Measurements from ENCODE around the gene CELF3. TPM values are rescaled to one million over a fixed set of nuclear protein-coding genes. Genes with fewer than 3 reads are reported as not detected.

Gene CELF3
- total RNA-seq: 10 to 100 TPM in 1 of 5 donors, 1 to 10 TPM in 2, under 1 TPM in 1, not detected in 1; 0.73 to 39.1 (median 1.2) TPM
- polyA plus RNA-seq: 1 to 10 TPM in 1 of 3 donors, under 1 TPM in 2; 0.92 to 4.3 (median 0.98) TPM
- long read RNA-seq, donor 1: 0 reads
- long read RNA-seq, donor 2, partial matches to known transcripts: 0 of 2 reads
- long read RNA-seq, donor 2, other reads (novel, unspliced or antisense): 0 of 2 reads
- long read RNA-seq, donor 3: 0 reads
- long read RNA-seq, donor 4: 0 reads
- long read RNA-seq, donor 5: 0 reads
- long read RNA-seq, donor 6: 0 reads
- long read RNA-seq, donor 7: 0 reads
- long read RNA-seq, donor 8: 0 reads
- long read RNA-seq, donor 9: 0 reads
- long read RNA-seq, donor 10: 0 reads

DNA sequence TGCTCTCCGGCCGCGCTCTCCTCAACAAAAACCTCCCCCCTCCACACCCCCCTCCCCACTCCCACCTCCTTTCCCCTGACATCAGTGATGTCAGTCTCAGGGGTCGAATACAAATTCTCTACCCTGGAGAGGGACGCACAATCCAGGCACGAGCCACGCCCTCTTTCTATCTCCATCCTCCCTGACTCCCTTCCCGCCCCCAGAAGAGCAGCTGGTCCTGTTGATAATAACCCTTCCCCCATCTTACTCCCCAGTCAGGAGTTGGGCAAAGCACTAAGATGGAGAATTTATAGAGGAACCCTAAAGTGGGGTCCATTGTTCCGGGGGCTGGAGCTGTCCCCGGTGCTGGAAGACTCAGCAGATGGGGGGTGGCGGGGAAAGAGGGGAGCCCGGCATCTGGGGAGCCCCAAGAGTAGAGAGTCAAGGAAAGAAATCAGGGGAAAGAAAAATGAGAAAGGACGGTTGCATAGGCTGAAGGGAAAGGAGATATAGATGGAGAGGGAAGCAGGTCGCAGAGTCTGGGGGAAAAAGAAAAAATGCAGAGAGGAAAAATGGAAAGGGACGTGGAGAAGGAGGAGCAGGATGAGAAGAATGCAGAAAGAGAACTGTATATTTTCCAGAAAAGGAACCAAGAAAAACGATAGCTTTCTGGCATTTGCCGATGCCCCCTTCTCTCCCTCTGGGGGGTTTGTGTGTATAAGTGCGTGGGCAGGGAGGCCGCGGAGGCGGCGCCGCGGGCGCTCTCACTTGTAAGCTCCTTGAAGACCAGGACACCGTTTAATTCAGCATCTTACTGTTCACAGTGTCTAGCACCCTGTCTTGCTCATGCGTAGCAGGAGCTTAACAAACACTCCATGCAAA, at the start of gene CELF3:
Gene CELF3 (minus strand): TSS at position 33 of the 861 bp plus-strand sequence. CDS start 783 bp downstream, outside the sequence.
- peak in 1 of 2 donors; percentile 83 for DNase-seq
- 7 to 12% (median 8%) methylated on average over 24 to 27 of the region's 27 CpGs for WGBS, 5 donors
- H3K4me3 ChIP-seq: peak within 1 kb of the TSS; percentile 9 to 27 (median 14)
- H3K36me3 ChIP-seq: no peaks in the 10 kb centered on the region
- peaks cover 28 to 42% (median 36%) of the 10 kb centered on the region in 4 donors for H3K4me1 ChIP-seq
- intact Hi-C loops (cut with DNase I; ENCODE audit: low total_unique reads): no loop called here
- peaks cover 0 to 50% (median 25%) of the 10 kb centered on the region in 3 donors for H3K27me3 ChIP-seq
- no peaks in the 10 kb centered on the region for H3K9me3 ChIP-seq
- TF ChIP-seq, protein P1, sequence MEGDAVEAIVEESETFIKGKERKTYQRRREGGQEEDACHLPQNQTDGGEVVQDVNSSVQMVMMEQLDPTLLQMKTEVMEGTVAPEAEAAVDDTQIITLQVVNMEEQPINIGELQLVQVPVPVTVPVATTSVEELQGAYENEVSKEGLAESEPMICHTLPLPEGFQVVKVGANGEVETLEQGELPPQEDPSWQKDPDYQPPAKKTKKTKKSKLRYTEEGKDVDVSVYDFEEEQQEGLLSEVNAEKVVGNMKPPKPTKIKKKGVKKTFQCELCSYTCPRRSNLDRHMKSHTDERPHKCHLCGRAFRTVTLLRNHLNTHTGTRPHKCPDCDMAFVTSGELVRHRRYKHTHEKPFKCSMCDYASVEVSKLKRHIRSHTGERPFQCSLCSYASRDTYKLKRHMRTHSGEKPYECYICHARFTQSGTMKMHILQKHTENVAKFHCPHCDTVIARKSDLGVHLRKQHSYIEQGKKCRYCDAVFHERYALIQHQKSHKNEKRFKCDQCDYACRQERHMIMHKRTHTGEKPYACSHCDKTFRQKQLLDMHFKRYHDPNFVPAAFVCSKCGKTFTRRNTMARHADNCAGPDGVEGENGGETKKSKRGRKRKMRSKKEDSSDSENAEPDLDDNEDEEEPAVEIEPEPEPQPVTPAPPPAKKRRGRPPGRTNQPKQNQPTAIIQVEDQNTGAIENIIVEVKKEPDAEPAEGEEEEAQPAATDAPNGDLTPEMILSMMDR (IDR thresholded peaks at IDR 0.05): no peak
- TF ChIP-seq EP300 (IDR thresholded peaks at IDR 0.05) (no peak), POLR2A (IDR thresholded peaks at IDR 0.05) (no peak), POLR2AphosphoS5 (IDR thresholded peaks at IDR 0.05) (no peak)
- H3K27ac ChIP-seq: peak within 1 kb of the TSS in 1 of 5 donors; percentile 20

DNA sequence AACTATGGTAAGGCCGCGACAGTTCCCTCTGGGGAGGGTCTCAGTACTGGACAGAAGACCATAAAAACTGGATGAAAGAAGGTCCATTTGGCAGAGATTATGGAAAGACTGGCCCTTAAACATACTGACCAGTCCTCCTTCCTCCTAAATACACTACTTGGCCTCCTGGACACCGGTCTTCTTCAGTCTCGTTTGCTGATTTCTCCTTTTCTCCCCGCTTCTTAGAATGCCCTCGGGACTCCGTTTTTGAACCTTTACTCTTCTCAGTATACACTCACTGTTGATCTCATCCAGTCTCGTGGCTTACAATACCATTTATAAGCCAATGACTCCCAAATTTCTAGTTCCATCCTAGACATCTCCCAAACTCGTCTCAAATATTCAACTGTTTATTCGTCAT, 47.4 kb upstream of the CELF3 start:
- H3K4me3 ChIP-seq: peak overlapping the region; percentile 69 to 92 (median 80)
- H3K27me3 ChIP-seq: no peaks in the 10 kb centered on the region
- H3K27ac ChIP-seq: peak overlapping the region; percentile 82 to 93 (median 89)
- peaks cover 21 to 34% (median 33%) of the 10 kb centered on the region in 4 donors for H3K36me3 ChIP-seq
- peaks cover 13 to 22% (median 18%) of the 10 kb centered on the region in 4 donors for H3K4me1 ChIP-seq
- H3K9me3 ChIP-seq: no peaks in the 10 kb centered on the region
- intact Hi-C loops (cut with DNase I; ENCODE audit: low total_unique reads): no loop called here
- WGBS, 5 donors: 44 to 59% (median 48%) methylated on average over 10 of the region's 10 CpGs
- DNase-seq: peak in 1 of 2 donors; percentile 18
- TF ChIP-seq, protein P1 (IDR thresholded peaks at IDR 0.05): no peak
- TF ChIP-seq POLR2AphosphoS5 (IDR thresholded peaks at IDR 0.05) (no peak), POLR2A (IDR thresholded peaks at IDR 0.05) (no peak), EP300 (IDR thresholded peaks at IDR 0.05) (no peak)

DNA sequence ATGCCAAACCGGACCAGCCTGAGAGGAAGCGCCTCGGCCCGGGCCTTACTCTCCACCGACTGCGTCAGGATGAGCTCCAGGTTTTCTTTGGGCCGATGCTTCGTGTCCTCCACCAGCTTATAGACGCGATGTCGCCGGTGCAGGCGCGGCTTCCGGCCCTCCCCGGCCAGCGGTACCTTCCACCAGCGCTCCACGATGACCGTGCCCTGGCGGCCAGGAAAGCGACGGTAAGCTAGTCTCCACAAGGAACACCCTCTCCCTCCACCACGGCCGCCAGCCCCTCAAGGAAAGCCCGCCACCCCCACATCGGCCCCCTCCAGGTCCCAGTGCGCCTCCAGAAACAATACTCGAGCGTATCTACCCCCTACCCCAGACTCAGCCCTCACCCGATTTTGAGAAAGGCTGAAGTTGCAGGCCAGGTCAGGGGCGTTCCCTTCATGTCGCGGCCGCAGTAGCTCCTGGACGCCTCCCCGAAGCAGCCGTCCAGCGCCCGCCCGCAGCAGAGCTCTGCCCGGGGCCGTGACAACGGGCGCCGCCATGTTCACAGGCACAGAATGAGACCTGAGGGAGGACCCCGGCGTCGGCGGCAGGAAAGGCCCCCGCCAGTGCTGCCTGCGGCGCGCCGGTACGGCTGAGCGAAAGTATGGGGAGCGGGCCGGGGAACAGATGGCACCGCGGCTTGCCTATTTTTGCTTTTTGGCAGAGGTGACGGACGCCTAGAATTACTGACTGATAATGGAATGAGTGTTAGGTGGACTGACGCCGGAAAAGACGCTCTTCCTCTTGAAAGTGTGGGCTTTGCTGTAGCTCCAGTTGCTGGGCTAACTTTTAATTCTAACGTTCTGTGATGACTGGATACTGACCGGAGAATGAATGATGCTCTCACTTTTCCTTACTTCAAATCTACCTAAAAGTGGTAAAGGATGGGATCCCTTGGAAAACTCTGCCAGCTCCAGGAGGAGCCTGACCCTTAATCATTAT, 46.6 kb upstream of the CELF3 start, which contains the start of gene MRPL9:
Gene MRPL9 (minus strand): TSS at position 556 of the 981 bp plus-strand sequence. CDS start 17 bp downstream, at position 539.
- peaks cover 21 to 41% (median 40%) of the 10 kb centered on the region in 4 donors for H3K36me3 ChIP-seq
- H3K4me3 ChIP-seq: peak within 1 kb of the TSS; percentile 69 to 92 (median 80)
- no peaks in the 10 kb centered on the region for H3K9me3 ChIP-seq
- intact Hi-C loops (cut with DNase I; ENCODE audit: low total_unique reads): no loop called here
- TF ChIP-seq POLR2A (IDR thresholded peaks at IDR 0.05) (no peak), EP300 (IDR thresholded peaks at IDR 0.05) (no peak), POLR2AphosphoS5 (IDR thresholded peaks at IDR 0.05) (peak; percentile 21 to 71 (median 69))
- DNase-seq: peak; percentile 84 to 94
- H3K4me1 ChIP-seq: peaks cover 13 to 22% (median 18%) of the 10 kb centered on the region in 4 donors
- H3K27ac ChIP-seq: peak within 1 kb of the TSS; percentile 82 to 93 (median 89)
- 0 to 1% (median 1%) methylated on average over 35 to 68 of the region's 68 CpGs for WGBS, 5 donors
- H3K27me3 ChIP-seq: no peaks in the 10 kb centered on the region

Data from stomach (tissue), 19 donors.